Esophagus muscularis mucosa (tissue), 4 donors: ENCODE results near the gene GPC6. TPM values are rescaled to one million over a fixed set of nuclear protein-coding genes. Genes with fewer than 3 reads are reported as not detected.

Experiments used
- DNase-seq: peaks from one replicate; pipeline ENCODE4 v3.0.0-alpha.2; 2017; ENCODE audit errors: extremely low spot score
- H3K27ac ChIP-seq, 4 donors: fragments of 200-600 bp; sonication (generic); replicated peaks in 1 of 4; 1 replicate in 3 of 4; 2 replicates in 1 of 4; pipeline ENCODE4 v1.5.1; 2016 to 2019; ENCODE audit warnings: mild to moderate bottlenecking in 1 of 4
- H3K27me3 ChIP-seq, 4 donors: fragments of 200-600 bp; sonication (generic); one replicate each; pipeline versions ENCODE4 v1.5.1 to v1.6.0; 2016 to 2019
- H3K36me3 ChIP-seq, 4 donors: fragments of 200-600 bp; sonication (generic); one replicate each; pipeline ENCODE4 v1.5.1; 2016 to 2019
- H3K4me1 ChIP-seq, 4 donors: fragments of 200-600 bp; sonication (generic); one replicate each; pipeline ENCODE4 v1.5.1; 2016 to 2019
- H3K4me3 ChIP-seq, 4 donors: fragments of 200-600 bp; sonication (generic); 1 replicate in 2 of 4; 2 replicates in 2 of 4; pipeline ENCODE4 v1.5.1; 2016 to 2019; ENCODE audit warnings: mild to moderate bottlenecking in 4 of 4, moderate library complexity in 1 of 4
- H3K9me3 ChIP-seq, 4 donors: fragments of 200-600 bp; sonication (generic); 1 replicate in 3 of 4; 2 replicates in 1 of 4; pipeline ENCODE4 v1.5.1; 2016 to 2019
- CTCF ChIP-seq, 3 experiments: fragments of 200-600 bp in 2 of 3; fragments of 450-650 bp in 1 of 3; sonication (generic) in 2 of 3; IDR thresholded peaks; one replicate each; pipeline ENCODE4 v1.5.1; 2017 to 2019; ENCODE audit warnings: antibody characterized with exemption in 3 of 3, mild to moderate bottlenecking in 2 of 3, moderate library complexity in 1 of 3
- EP300 ChIP-seq: sonication (generic); formaldehyde crosslinking; IDR thresholded peaks from one replicate; pipeline ENCODE4 v1.6.1; 2017; ENCODE audit warnings: antibody characterized with exemption
- POLR2A ChIP-seq: fragments of 450-650 bp; IDR thresholded peaks from one replicate; pipeline ENCODE4 v1.6.1; 2017; ENCODE audit warnings: antibody characterized with exemption, moderate library complexity, mild to moderate bottlenecking, low read depth
- POLR2AphosphoS5 ChIP-seq, 2 donors: sonication (generic); formaldehyde crosslinking; IDR thresholded peaks; one replicate each; pipeline ENCODE4 v1.6.1; 2017; ENCODE audit warnings: antibody characterized with exemption in 2 of 2
- WGBS: methylation state at CpG from one replicate; pipeline ENCODE4 v1.1.5; 2018; 5-methylcytosine and 5-hydroxymethylcytosine counted together
- intact Hi-C: fragments of 100-400 bp; cut with DNase I; formaldehyde crosslinking; loops from one replicate; pipeline ENCODE4 v1.15.1; 2023
- total RNA-seq, 4 donors: library from RNA; depleted of rRNA; stranded (reverse); fragments of >200 nt; gene quantifications; one replicate each; pipeline versions ENCODE4 v1.1.0 to v1.2.1, GENCODE V29; 2016

Gene GPC6
- total RNA-seq, 4 donors from 2014 or later: 6.5 to 17.2 (median 13.5) TPM

GRCh38 chr13:93455861-93456260, 229.3 kb downstream of the GPC6 start:
- no peak for TF ChIP-seq CTCF (IDR thresholded peaks at IDR 0.05)
- no peak for TF ChIP-seq EP300

GRCh38 chr13:93460005-93460404, 233.4 kb downstream of the GPC6 start:
- Histone ChIP-seq H3K27ac (no peak overlapping the region), H3K4me1 (no peaks in the 10 kb centered on the region), H3K9me3 (no peaks in the 10 kb centered on the region), H3K36me3 (no peaks in the 10 kb centered on the region), H3K27me3 (no peaks in the 10 kb centered on the region), H3K4me3 (no peak overlapping the region)
- intact Hi-C loops: no loop called here
- DNase-seq: no peak
- no peak for TF ChIP-seq POLR2A
- no peak for TF ChIP-seq CTCF (IDR thresholded peaks at IDR 0.05)
- no peak for TF ChIP-seq POLR2AphosphoS5 (IDR thresholded peaks at IDR 0.05)

More at GRCh38 chr13:93455861-93456260, 229.3 kb downstream of the GPC6 start:
- Histone ChIP-seq H3K4me1 (no peaks in the 10 kb centered on the region), H3K4me3 (no peak overlapping the region), H3K9me3 (no peaks in the 10 kb centered on the region), H3K27ac (no peak overlapping the region), H3K36me3 (no peaks in the 10 kb centered on the region), H3K27me3 (no peaks in the 10 kb centered on the region)
- intact Hi-C loops: no loop called here
- DNase-seq: no peak
- 91% methylated on average over 4 of the region's 4 CpGs for WGBS

- no peak for DNase-seq
- no peak for TF ChIP-seq CTCF (IDR thresholded peaks at IDR 0.05)
- TF ChIP-seq POLR2AphosphoS5 (IDR thresholded peaks at IDR 0.05): no peak
- TF ChIP-seq EP300: no peak
- TF ChIP-seq POLR2A: no peak
- intact Hi-C loops: no loop called here
- no peaks in the 10 kb centered on the region for H3K4me1 ChIP-seq
- no peaks in the 10 kb centered on the region for H3K9me3 ChIP-seq
- no peak overlapping the region for H3K27ac ChIP-seq
- no peaks in the 10 kb centered on the region for H3K27me3 ChIP-seq
- H3K4me3 ChIP-seq: no peak overlapping the region
- WGBS: 87% methylated on average over 3 of the region's 3 CpGs
- no peaks in the 10 kb centered on the region for H3K36me3 ChIP-seq
Measured at GRCh38 chr13:93462151-93462550, 235.5 kb downstream of the GPC6 start.

- TF ChIP-seq POLR2A (no peak), CTCF (IDR thresholded peaks at IDR 0.05) (no peak), POLR2AphosphoS5 (IDR thresholded peaks at IDR 0.05) (no peak), EP300 (no peak)
- Histone ChIP-seq H3K27ac (no peak overlapping the region), H3K4me3 (no peak overlapping the region), H3K4me1 (no peaks in the 10 kb centered on the region), H3K36me3 (no peaks in the 10 kb centered on the region), H3K9me3 (peaks cover 0 to 8% (median 0%) of the 10 kb centered on the region in 4 donors), H3K27me3 (no peaks in the 10 kb centered on the region)
- 77% methylated on average over 3 of the region's 3 CpGs for WGBS
- intact Hi-C loops: no loop called here
- DNase-seq: no peak
Measured at GRCh38 chr13:93466502-93467036, 240.0 kb downstream of the GPC6 start.

GRCh38 chr13:93467175-93467574, 240.6 kb downstream of the GPC6 start:
- no peak for DNase-seq
- Histone ChIP-seq H3K4me3 (no peak overlapping the region), H3K9me3 (peaks cover 0 to 10% (median 0%) of the 10 kb centered on the region in 4 donors), H3K27me3 (no peaks in the 10 kb centered on the region), H3K27ac (no peak overlapping the region), H3K4me1 (no peaks in the 10 kb centered on the region), H3K36me3 (no peaks in the 10 kb centered on the region)
- WGBS: 60% methylated on average over 2 of the region's 2 CpGs
- intact Hi-C loops: no loop called here
- TF ChIP-seq EP300 (no peak), POLR2A (no peak), CTCF (IDR thresholded peaks at IDR 0.05) (no peak), POLR2AphosphoS5 (IDR thresholded peaks at IDR 0.05) (no peak)
